Neural cell (in vitro differentiated cells): Measurements from ENCODE around the gene STK10.

Source experiments
- CTCF ChIP-seq: fragments of 450-650 bp; IDR thresholded peaks from 2 replicates; pipeline ENCODE4 v1.5.1; 2014; ENCODE audit warnings: antibody characterized with exemption, mild to moderate bottlenecking, moderate library complexity; ENCODE audit not compliant: poor library complexity, severe bottlenecking
- EP300 ChIP-seq: fragments of 450-650 bp; conservative IDR thresholded peaks from 2 replicates; pipeline ENCODE4 v1.6.1; 2014; ENCODE audit warnings: antibody characterized with exemption, mild to moderate bottlenecking, moderate library complexity; ENCODE audit not compliant: poor library complexity, severe bottlenecking
- EZH2 ChIP-seq: fragments of 200-600, 300-800 bp; shearing (Covaris generic), sonication (generic); IDR thresholded peaks from 2 replicates; pipeline ENCODE4 v1.6.1; 2014; ENCODE audit warnings: antibody characterized with exemption, low read length, borderline replicate concordance, mild to moderate bottlenecking; ENCODE audit not compliant: insufficient read depth, poor library complexity, severe bottlenecking
- POLR2AphosphoS5 ChIP-seq: IDR thresholded peaks from 2 replicates; pipeline ENCODE4 v1.6.1; 2012
- RAD21 ChIP-seq: fragments of 450-650 bp; conservative IDR thresholded peaks from 2 replicates; pipeline ENCODE4 v1.6.1; 2014; ENCODE audit warnings: antibody characterized with exemption, mild to moderate bottlenecking, moderate library complexity
- REST ChIP-seq: IDR thresholded peaks from 2 replicates; pipeline ENCODE4 v1.6.1; 2012; ENCODE audit warnings: borderline replicate concordance
- TAF1 ChIP-seq: IDR thresholded peaks from 2 replicates; pipeline ENCODE4 v1.6.1; 2012; ENCODE audit warnings: low read depth

GRCh38 chr5:172156541-172156994 lies 31.5 kb downstream of the STK10 start:
- TF ChIP-seq CTCF (no peak), REST (no peak), RAD21 (no peak), EZH2 (no peak), POLR2AphosphoS5 (no peak), EP300 (no peak), TAF1 (no peak)
